Hepatocyte (in vitro differentiated cells): ENCODE results near the gene PKP1. TPM values are rescaled to one million over a fixed set of nuclear protein-coding genes. Genes with fewer than 3 reads are reported as not detected.

ENCODE experiments used
- DNase-seq: peaks from one replicate; pipeline ENCODE4 v3.0.0-alpha.2; 2016; ENCODE audit warnings: low spot score
- H2AFZ ChIP-seq: fragments of 200-600 bp; sonication (generic); 2 replicates; pipeline ENCODE4 v1.6.0; 2016; ENCODE audit warnings: antibody characterized with exemption, mild to moderate bottlenecking
- H3K27ac ChIP-seq: fragments of 200-600 bp; sonication (generic); 2 replicates; pipeline ENCODE4 v1.5.1; 2016; ENCODE audit warnings: mild to moderate bottlenecking
- H3K27me3 ChIP-seq: fragments of 200-600 bp; sonication (generic); 2 replicates; pipeline ENCODE4 v1.6.1; 2016
- H3K36me3 ChIP-seq: fragments of 200-600 bp; sonication (generic); replicated peaks from 2 replicates; pipeline ENCODE4 v1.5.1; 2016; ENCODE audit warnings: low read depth; ENCODE audit not compliant: insufficient read depth
- H3K4me1 ChIP-seq: fragments of 200-600 bp; sonication (generic); 2 replicates; pipeline ENCODE4 v1.5.1; 2016; ENCODE audit warnings: mild to moderate bottlenecking, moderate library complexity; ENCODE audit not compliant: insufficient read depth
- H3K4me2 ChIP-seq: fragments of 200-600 bp; sonication (generic); 2 replicates; pipeline ENCODE4 v1.6.0; 2016
- H3K4me3 ChIP-seq: fragments of 200-600 bp; sonication (generic); 2 replicates; pipeline ENCODE4 v1.5.1; 2016; ENCODE audit warnings: mild to moderate bottlenecking
- H3K79me2 ChIP-seq: fragments of 200-600 bp; sonication (generic); 2 replicates; pipeline ENCODE4 v1.6.0; 2017; ENCODE audit warnings: mild to moderate bottlenecking
- H3K9me2 ChIP-seq: fragments of 200-600 bp; sonication (generic); replicated peaks from 2 replicates; pipeline ENCODE4 v1.6.0; 2017; ENCODE audit warnings: mild to moderate bottlenecking; ENCODE audit not compliant: insufficient read depth
- H3K9me3 ChIP-seq: fragments of 200-600 bp; sonication (generic); 2 replicates; pipeline ENCODE4 v1.5.1; 2016; ENCODE audit warnings: low read depth, mild to moderate bottlenecking
- H4K20me1 ChIP-seq: fragments of 200-600 bp; sonication (generic); 2 replicates; pipeline ENCODE4 v1.6.0; 2016; ENCODE audit warnings: mild to moderate bottlenecking; ENCODE audit not compliant: insufficient read depth, poor library complexity, severe bottlenecking
- EZH2 ChIP-seq: fragments of 200-600 bp; sonication (generic); IDR thresholded peaks from 2 replicates; pipeline ENCODE4 v1.6.1; 2016; ENCODE audit warnings: antibody characterized with exemption, mild to moderate bottlenecking, borderline replicate concordance
- EZH2phosphoT487 ChIP-seq: fragments of 200-600 bp; sonication (generic); IDR thresholded peaks from one replicate; pipeline ENCODE4 v1.6.1; 2018; ENCODE audit warnings: antibody characterized with exemption, mild to moderate bottlenecking, low read depth, moderate library complexity; ENCODE audit not compliant: unreplicated experiment, severe bottlenecking
- WGBS: methylation state at CpG from one replicate; pipeline ENCODE4 v1.1.6; 2016; ENCODE audit warnings: low lambda C conversion rate; ENCODE audit errors: missing lambda C conversion rate; 5-methylcytosine and 5-hydroxymethylcytosine counted together
- polyA plus RNA-seq: library from polyadenylated mRNA; unstranded; fragments of >200 nt; fragmentation: Nextera tagmentation; extraction: Ambion mirVana; gene quantifications from 2 replicates; pipeline ENCODE4 v1.2.1, GENCODE V29; 2016
- total RNA-seq: library from RNA; depleted of rRNA; stranded (reverse); fragments of >200 nt; gene quantifications from 2 replicates; pipeline ENCODE4 v1.2.3, GENCODE V29; 2014
- TF ChIP-seq, protein P1 (sequence below): fragments of 200-600 bp; sonication (generic); IDR thresholded peaks from 2 replicates; pipeline ENCODE4 v1.5.1; 2016; ENCODE audit warnings: antibody characterized with exemption, mild to moderate bottlenecking; ENCODE audit not compliant: poor library complexity

Gene PKP1
- total and polyA plus RNA-seq, 2 experiments from 2014 or later = 0.04 to 0.33 TPM

DNA sequence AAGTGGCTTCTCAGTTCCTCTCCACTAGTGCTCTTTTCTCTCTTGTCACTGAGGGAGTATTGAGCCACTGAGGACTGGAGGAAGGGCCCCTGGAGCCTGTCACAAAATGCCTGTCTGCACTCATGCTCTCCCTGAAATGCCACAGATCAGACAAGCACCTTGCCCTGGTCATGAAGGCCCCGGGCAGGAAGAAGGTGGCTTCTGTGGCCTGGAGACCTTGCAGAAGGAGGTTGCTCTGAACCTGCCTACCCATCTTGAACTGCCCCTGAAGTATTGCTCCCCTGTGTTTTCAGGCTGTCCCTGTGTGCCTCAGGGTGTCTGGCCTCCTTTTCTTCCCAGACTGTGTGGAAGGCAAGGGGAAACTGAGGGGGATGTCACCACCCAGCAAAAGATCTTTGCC, 3.1 kb downstream of the PKP1 start:
- Histone ChIP-seq H2AFZ (no peak overlapping the region), H3K79me2 (no peaks in the 10 kb centered on the region), H3K4me1 (peaks cover 6% of the 10 kb centered on the region), H4K20me1 (no peaks in the 10 kb centered on the region), H3K4me2 (no peak overlapping the region), H3K9me3 (no peaks in the 10 kb centered on the region), H3K36me3 (no peaks in the 10 kb centered on the region), H3K27ac (no peak overlapping the region), H3K4me3 (no peak overlapping the region), H3K27me3 (peaks cover 2% of the 10 kb centered on the region), H3K9me2 (no peaks in the 10 kb centered on the region)
- no peak for DNase-seq
- TF ChIP-seq, protein P1, sequence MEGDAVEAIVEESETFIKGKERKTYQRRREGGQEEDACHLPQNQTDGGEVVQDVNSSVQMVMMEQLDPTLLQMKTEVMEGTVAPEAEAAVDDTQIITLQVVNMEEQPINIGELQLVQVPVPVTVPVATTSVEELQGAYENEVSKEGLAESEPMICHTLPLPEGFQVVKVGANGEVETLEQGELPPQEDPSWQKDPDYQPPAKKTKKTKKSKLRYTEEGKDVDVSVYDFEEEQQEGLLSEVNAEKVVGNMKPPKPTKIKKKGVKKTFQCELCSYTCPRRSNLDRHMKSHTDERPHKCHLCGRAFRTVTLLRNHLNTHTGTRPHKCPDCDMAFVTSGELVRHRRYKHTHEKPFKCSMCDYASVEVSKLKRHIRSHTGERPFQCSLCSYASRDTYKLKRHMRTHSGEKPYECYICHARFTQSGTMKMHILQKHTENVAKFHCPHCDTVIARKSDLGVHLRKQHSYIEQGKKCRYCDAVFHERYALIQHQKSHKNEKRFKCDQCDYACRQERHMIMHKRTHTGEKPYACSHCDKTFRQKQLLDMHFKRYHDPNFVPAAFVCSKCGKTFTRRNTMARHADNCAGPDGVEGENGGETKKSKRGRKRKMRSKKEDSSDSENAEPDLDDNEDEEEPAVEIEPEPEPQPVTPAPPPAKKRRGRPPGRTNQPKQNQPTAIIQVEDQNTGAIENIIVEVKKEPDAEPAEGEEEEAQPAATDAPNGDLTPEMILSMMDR = no peak
- TF ChIP-seq EZH2phosphoT487 (no peak), EZH2 (no peak)
- WGBS = 94% methylated on average over 1 of the region's 1 CpG

DNA sequence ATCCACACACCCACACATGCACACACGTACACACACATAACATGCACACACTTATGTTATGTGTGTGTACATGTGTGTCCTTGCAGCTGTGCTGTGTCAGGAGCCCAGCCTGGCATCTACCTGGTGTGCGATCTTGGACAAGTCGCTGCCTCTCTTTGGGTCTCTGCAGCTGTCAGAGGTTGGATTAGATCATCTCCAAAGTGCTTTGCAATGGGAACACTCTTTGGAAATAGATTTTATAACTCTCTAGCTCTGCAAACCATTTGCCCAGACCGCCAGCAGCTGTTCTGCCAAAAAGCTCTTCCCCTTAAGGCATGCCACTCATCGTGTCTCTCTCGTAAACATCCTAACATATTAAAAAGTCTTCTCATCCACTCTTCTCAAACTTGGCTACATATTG, 4.7 kb downstream of the PKP1 start:
- Histone ChIP-seq H3K36me3 (no peaks in the 10 kb centered on the region), H3K4me3 (no peak overlapping the region), H3K9me3 (no peaks in the 10 kb centered on the region), H4K20me1 (no peaks in the 10 kb centered on the region), H2AFZ (no peak overlapping the region), H3K4me1 (peaks cover 6% of the 10 kb centered on the region), H3K27ac (no peak overlapping the region), H3K9me2 (no peaks in the 10 kb centered on the region), H3K27me3 (no peaks in the 10 kb centered on the region), H3K79me2 (no peaks in the 10 kb centered on the region), H3K4me2 (no peak overlapping the region)
- DNase-seq = no peak
- no peak for TF ChIP-seq EZH2
- TF ChIP-seq EZH2phosphoT487 = no peak
- TF ChIP-seq, protein P1 = no peak
- WGBS = 74% methylated on average over 6 of the region's 6 CpGs

DNA sequence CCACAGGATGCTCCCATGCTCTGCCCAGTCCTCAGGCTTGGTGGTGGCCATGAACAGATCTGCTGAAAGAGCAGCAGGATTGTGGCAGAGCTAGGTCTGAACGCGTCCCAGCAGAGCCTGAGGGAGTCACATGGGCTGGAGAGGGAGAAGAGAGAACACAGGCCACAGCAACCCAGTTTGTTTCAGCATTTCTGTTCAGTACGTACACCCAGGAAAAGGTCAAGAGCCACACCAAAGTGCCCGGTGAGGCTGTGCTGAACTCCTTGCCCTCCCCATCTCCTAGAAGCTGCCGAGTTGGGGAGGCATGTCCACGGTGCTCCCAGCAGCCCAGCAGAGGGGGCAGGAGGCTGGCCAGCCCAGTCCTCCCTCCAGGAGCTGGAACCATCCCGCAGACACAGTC, 5.5 kb downstream of the PKP1 start:
- TF ChIP-seq, protein P1 = no peak
- no peak for TF ChIP-seq EZH2
- no peak for TF ChIP-seq EZH2phosphoT487
- no peak for DNase-seq
- Histone ChIP-seq H3K36me3 (no peaks in the 10 kb centered on the region), H3K4me2 (no peak overlapping the region), H3K27me3 (no peaks in the 10 kb centered on the region), H2AFZ (no peak overlapping the region), H3K4me1 (no peaks in the 10 kb centered on the region), H3K79me2 (no peaks in the 10 kb centered on the region), H3K9me3 (no peaks in the 10 kb centered on the region), H3K27ac (no peak overlapping the region), H3K4me3 (no peak overlapping the region), H3K9me2 (no peaks in the 10 kb centered on the region), H4K20me1 (no peaks in the 10 kb centered on the region)
- WGBS = 75% methylated on average over 7 of the region's 7 CpGs

DNA sequence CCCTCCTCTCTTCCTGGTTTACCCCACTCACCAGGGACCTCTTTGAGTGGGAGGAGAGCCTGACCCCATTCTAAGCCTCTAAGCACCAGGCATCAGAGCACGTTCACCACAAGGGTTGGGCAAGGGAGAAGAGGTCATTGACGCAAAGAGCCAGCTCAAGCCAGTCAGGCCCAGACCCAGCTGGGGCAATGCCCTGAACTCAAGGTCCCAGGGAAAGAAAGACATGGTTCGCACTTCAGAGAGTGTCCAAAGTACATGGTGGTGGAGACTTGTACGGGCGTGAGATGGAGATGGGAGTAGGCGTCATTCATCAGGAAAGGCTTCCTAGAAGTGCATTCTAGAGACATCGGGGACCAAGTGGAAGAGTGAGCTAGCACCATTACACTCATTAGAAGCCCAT, 7.2 kb downstream of the PKP1 start:
- Histone ChIP-seq H3K27me3 (no peaks in the 10 kb centered on the region), H3K4me2 (no peak overlapping the region), H3K36me3 (no peaks in the 10 kb centered on the region), H4K20me1 (no peaks in the 10 kb centered on the region), H2AFZ (no peak overlapping the region), H3K79me2 (no peaks in the 10 kb centered on the region), H3K9me2 (no peaks in the 10 kb centered on the region), H3K27ac (no peak overlapping the region), H3K9me3 (no peaks in the 10 kb centered on the region), H3K4me1 (peaks cover 1% of the 10 kb centered on the region), H3K4me3 (no peak overlapping the region)
- DNase-seq = no peak
- no peak for TF ChIP-seq EZH2
- TF ChIP-seq, protein P1 = no peak
- no peak for TF ChIP-seq EZH2phosphoT487
- WGBS = 95% methylated on average over 7 of the region's 7 CpGs
